Epithelial cell of alveolus of lung (primary cell): ENCODE measurements around the gene MMUT. TPM values are rescaled to one million over a fixed set of nuclear protein-coding genes. Genes with fewer than 3 reads are reported as not detected.

Source experiments
- total RNA-seq: library from RNA; depleted of rRNA; stranded (reverse); fragments of >200 nt; gene quantifications from 2 replicates; pipeline ENCODE4 v1.2.1, GENCODE V29; 2015

Gene MMUT
- total RNA-seq, result 9.4 and 13.7 TPM in 2 replicates

DNA sequence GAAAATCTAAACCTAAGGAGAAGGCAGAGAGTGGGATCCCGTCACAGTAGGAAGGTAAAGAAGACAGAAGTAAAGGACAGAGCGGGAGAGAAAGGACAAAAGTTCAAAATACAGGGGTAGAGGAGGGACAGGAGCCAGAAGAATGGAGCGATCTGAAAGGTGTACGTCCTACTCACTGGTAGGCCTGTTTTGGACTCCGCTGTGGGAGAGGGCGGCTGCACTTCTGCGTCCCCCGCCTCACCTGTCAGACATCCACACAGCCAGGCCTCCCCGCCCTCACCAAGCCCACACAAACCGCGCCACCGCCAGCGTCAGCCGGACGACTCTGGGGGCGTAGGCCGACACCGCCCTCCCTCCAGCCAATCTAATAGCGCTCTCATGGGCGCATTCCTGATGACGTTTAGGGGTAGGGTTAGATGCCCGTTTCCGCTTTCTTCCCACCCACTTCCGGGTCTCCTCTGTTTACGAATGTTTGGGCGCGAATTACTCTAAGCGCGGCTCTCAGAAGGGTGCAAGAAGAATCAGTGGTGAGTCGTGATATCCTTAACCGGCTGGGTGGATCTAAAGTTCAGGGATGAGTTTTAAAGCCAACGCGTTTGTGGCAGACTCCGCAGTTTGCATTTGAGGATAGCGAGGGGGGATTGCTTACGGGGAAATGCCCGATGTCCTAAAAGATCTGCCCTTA, at the start of gene MMUT, which contains the start of gene CENPQ:
Gene MMUT (minus strand): TSS at position 327 of the 685 bp plus-strand sequence. CDS start 3,787 bp downstream, outside the sequence.
Gene CENPQ (plus strand): TSS at position 444 of the 685 bp plus-strand sequence. CDS start 6,807 bp downstream, outside the sequence.

GRCh38 chr6:49499623-49500022, 36.6 kb upstream of the MMUT start, which contains the start of gene GLYATL3:
Gene GLYATL3, plus strand, starts transcription at chr6:49499923. Its CDS starts 12,068 bp downstream, at chr6:49511991.

Other genes starting within 250 kb of the MMUT start
- 6.3 and 9.2 TPM in 2 replicates for gene CENPQ, start 117 bp upstream of the MMUT start, total RNA-seq
- gene GLYATL3, start 36.7 kb upstream of the MMUT start, total RNA-seq, result not detected in 2 replicates
- gene C6orf141, start 87.4 kb upstream of the MMUT start, total RNA-seq, result 1.6 and 3.2 TPM in 2 replicates
- not detected in 2 replicates for gene RHAG, start 173.6 kb upstream of the MMUT start, total RNA-seq